Fibroblast of upper back skin (primary cell): ENCODE results near the gene SLITRK1.
A peak's percentile ranks its signal among the peaks of the same experiment; 100 is the strongest.

Source experiments
- DNase-seq: peaks from one replicate; pipeline ENCODE4 v3.0.0-alpha.2; 2013

SLITRK1 gene, protein sequence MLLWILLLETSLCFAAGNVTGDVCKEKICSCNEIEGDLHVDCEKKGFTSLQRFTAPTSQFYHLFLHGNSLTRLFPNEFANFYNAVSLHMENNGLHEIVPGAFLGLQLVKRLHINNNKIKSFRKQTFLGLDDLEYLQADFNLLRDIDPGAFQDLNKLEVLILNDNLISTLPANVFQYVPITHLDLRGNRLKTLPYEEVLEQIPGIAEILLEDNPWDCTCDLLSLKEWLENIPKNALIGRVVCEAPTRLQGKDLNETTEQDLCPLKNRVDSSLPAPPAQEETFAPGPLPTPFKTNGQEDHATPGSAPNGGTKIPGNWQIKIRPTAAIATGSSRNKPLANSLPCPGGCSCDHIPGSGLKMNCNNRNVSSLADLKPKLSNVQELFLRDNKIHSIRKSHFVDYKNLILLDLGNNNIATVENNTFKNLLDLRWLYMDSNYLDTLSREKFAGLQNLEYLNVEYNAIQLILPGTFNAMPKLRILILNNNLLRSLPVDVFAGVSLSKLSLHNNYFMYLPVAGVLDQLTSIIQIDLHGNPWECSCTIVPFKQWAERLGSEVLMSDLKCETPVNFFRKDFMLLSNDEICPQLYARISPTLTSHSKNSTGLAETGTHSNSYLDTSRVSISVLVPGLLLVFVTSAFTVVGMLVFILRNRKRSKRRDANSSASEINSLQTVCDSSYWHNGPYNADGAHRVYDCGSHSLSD

DNA sequence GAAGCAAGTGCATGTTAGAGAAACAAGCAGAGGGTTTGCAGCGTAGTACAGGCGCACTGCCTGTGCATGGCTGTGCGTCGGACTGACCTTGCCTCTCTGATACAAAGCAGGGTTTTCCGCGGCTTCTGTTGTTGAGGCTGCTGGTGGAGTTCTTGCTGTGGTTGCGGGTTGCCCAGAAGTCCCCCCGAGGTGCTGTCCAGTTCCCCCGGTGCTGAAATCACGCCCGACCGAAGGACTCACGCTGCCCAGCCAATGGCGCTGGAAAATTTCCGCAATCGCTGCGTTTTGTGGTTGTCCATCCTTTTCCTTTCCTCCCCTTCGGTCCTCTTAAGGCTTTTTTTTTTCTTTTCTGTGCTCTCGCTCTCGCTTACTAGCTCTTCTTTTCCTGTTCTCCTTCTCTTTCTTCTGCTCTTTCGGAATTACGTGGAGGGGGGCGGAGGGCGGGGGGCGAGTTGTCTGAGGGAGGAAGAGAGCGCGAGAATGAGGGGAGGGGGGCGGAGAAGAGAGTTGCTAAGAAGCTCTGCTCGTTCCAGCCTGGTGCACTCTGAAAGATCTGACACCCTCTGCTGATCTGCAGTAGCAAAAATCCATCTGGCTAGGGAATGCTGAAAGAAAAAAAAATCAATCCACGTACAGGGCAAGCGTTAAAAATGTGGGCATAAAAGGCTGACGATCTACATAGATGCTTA lies at the start of gene SLITRK1:
Gene SLITRK1, minus strand, starts transcription at position 558 of the 689 bp plus-strand sequence. CDS start 967 bp downstream, outside the sequence.
- DNase-seq = peak; percentile 75

DNA sequence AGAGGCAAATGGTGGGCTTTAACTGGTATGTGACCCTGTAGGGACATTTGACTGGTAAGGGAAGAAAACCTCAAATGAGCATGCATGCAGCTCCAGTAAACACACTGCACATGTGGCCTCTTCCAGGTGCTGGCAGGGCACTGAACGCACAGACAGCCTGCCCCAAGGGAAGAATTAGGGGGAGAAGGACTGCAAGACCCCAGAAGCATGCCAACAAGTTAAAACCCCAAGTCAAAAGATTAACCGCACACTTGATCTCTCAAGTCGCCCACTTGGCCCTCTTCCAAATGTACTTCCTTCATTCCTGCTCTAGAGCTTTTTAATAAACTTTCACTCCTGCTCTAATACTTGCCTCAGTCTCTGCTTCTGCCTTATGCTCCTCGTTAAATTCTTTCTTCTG lies 46.9 kb upstream of the SLITRK1 start:
- DNase-seq = no peak

DNA sequence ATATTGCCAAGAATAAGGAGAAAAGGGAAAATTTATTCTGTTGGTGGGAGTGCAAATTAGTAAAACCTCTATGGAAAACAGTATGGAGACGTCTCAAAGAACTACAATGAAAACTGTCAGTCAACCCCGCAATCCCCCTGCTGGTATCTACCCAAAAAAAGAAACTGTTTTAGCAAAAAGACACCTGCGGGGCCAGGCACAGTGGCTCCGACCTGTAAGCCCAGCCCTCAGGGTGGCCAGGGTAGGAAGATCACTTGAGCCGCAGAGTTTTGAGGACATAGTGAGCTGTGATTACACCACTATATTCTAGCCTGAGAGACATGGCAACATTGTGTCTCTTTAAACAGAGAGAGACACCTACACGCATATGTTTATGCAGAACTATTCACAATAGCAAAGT lies 37.5 kb upstream of the SLITRK1 start:
- DNase-seq = no peak

DNA sequence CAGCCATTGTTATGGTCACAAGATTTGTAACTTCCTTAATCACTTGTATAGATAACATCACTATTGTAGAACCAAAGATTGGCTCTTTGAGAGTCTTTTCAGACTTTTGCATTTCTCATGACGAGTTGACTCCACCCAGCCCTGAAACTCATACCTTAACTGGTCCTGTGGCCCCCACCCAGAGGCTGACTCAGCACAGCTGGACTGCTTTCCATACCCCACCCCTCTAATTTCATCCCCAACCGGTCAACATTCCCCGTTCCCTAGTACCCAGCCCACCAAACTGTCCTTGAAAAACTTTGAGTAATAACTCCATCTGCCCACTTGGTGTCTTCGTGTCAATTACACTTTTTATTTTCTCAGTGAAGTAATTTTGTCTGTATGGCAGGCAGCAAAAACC lies 32.1 kb upstream of the SLITRK1 start:
- no peak for DNase-seq

DNA sequence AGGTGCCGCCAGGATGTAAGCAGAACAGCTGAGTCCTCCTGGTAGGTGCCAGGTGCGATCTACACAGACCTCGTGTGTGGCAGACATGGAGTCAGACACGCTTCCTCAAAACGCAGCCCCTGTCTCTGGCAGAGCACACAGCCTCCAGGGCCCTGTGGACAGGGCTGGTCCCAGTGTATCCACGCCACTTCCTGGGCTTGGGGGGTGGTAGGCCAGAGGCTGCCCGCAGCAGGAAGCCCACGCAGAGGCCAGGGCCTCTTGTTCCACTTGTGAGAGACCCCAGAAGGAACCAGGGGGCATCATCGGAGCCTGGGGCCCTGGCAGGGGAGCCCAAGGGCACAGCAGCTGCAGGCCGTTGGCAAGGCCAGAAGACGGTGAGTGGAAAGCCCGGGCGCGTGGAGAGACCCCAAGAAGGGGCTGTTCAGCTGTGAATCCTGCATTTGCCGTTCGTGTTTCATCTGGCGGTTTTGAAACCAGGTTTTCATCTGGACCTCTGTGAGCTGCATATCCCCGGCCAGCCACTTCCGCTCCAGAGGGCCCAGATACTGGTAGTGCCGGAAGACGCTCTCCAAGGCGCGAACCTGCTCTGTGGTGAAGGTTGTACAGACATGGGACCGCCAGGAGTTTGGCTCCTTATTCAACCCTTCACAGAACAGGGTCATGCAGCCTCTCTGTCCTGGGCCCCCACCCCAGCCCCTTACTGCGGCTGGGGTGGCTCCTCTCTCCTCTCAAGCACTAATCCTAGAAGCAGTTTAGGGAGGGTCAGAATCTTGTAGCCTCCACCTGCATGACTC lies 25.1 kb upstream of the SLITRK1 start:
- DNase-seq = no peak

DNA sequence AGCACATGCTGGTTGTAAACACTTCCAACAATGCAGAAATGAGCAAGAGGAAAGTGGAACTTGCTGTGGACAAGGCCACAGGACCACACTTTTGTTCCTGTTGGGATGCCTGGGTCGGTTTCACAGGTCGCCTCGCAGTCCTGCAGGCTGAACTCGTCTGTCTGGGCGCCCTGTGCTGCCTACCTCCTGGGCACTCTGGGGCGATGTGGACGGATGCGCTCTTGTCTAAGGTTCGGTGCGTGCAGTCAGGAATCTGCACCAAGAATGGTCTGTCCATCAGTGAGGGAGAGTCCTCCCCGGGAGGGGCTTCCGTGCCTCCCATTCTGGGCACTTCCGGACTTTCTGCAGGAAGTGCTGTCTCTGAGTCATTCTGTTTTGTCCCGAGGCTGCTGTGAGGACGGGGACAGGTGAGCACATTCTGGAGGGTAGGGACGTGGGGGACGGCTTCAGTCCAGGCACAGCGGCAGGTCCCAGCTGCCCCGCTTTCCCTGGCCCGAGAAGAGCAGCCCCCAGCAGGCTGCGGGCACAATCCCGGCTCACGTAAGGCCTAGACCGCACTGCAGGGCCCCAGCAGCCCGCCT lies 24.1 kb upstream of the SLITRK1 start:
- DNase-seq = no peak

- DNase-seq = no peak
These were observed 23.4 kb upstream of the SLITRK1 start for GRCh38 chr13:83905641-83906040.

GRCh38 chr13:83895994-83896580 lies 13.8 kb upstream of the SLITRK1 start:
- DNase-seq = peak; percentile 51

- no peak for DNase-seq
These were observed 8.1 kb upstream of the SLITRK1 start for GRCh38 chr13:83890358-83890757.

GRCh38 chr13:83884141-83884540 lies 1.9 kb upstream of the SLITRK1 start:
- peak; percentile 33 for DNase-seq

DNA sequence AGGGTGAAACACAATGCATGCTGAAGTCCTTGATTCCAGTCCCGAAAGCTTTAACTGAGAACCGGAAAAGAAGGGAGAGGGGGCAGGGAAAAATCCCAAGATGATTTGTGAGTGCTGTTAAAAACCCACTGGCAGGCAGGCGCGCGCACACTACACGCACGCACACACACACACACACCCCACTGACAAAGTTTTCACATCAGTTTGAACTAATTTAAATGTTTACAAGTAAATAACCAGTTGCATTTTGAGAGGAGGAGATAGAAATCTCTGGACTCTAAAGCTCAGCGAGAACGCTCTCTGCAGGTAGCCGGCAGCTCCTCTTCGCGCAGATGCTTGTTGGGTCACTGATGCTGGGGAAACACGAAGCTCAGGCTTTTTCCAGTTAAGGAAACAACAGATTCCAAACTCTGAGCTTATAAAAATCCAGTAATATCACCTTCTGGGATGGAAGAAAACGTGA lies 818 bp upstream of the SLITRK1 start:
- no peak for DNase-seq

GRCh38 chr13:83882606-83882959 lies 309 bp upstream of the SLITRK1 start:
- DNase-seq = no peak

DNA sequence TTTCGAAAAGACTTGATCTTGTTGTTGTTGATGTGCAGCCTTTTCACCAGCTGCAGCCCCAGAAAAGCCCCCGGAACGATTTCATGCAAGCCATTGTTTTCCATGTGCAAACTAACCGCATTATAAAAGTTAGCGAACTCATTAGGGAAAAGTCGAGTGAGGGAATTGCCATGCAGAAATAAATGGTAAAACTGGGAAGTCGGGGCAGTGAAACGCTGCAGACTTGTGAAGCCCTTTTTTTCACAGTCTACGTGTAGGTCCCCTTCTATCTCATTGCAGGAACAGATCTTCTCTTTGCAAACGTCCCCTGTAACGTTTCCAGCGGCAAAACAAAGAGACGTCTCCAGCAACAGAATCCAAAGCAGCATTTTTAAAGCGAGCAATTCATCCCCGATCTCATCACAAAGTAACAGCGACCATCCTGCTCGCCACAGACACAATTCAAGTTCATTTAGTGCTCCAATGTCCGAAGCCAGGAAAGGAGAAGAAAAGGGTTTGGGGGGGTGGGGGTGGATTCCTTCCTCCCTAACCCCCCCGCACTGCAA lies 1.1 kb downstream of the SLITRK1 start:
- no peak for DNase-seq

- no peak for DNase-seq
These were observed 1.8 kb downstream of the SLITRK1 start for GRCh38 chr13:83880275-83881139.

DNA sequence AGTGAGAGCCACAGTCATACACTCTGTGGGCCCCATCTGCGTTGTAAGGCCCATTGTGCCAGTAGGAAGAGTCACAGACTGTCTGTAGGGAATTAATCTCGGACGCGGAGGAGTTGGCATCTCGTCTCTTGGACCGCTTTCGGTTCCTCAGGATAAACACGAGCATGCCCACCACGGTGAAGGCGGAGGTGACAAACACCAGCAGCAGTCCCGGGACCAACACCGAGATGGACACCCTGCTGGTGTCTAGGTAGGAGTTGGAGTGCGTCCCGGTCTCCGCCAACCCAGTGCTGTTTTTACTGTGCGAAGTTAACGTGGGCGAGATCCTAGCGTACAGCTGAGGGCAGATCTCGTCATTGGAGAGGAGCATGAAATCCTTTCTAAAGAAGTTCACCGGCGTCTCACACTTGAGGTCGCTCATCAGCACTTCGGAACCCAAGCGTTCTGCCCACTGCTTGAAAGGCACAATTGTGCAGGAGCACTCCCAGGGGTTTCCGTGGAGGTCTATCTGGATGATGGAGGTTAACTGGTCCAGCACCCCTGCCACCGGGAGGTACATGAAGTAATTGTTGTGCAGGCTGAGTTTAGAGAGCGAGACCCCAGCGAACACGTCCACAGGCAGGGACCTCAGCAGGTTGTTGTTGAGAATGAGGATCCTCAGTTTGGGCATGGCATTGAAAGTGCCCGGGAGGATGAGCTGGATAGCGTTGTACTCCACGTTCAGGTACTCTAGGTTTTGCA lies 2.7 kb downstream of the SLITRK1 start:
- no peak for DNase-seq

- DNase-seq = no peak
These were observed 3.4 kb downstream of the SLITRK1 start for GRCh38 chr13:83878691-83879430.

DNA sequence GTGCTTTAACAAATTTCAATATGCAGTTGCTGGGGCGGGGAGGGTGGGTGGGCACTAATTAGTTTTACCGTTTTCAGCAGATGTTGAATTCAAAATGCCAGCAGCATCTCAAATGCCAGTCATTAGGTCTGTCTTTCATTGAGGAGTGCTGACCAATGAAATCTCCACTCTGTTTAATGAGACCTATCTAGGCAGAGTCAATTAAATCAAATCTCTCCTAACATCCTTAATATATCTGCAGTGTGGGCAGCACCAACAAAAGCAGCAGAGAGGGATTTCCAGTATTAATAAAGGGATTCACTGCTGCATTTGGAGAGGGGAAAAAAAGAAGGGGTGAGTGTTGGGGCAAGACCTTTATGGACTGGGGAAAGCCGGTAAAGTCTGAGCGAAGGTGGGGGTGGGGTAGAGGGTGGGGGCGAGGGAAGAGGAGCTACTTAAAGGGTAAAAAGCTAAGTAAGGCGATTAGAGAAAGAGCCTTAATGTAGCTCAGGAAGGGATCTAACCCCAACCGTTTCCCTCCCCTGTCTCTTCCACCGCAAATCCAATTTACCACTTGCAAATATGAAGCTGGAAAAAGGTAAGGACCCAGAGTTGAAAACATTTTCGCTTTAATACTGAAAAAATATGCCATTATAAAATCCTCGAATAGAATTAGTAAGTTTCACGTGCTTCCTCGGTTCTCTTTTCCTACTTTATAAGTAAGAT lies 4.5 kb downstream of the SLITRK1 start:
- no peak for DNase-seq

DNA sequence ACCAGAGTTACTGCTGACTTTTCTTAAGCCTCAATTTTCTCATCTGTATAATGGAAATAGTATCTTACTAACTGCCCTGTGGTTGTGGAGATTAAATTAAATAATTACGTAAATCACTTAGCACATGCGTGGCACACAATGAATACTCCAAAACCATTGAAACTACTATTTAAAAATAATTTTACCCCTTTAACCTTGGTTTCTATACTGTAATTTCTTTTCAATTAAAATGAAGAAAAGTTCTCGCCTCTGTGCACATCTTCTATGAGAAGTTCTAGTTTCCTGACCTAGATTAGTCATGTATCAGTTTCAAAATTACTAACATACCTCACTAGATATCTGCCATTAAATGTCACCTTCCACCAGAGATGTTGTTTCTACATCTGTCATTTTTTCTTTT lies 5.7 kb downstream of the SLITRK1 start:
- no peak for DNase-seq

DNA sequence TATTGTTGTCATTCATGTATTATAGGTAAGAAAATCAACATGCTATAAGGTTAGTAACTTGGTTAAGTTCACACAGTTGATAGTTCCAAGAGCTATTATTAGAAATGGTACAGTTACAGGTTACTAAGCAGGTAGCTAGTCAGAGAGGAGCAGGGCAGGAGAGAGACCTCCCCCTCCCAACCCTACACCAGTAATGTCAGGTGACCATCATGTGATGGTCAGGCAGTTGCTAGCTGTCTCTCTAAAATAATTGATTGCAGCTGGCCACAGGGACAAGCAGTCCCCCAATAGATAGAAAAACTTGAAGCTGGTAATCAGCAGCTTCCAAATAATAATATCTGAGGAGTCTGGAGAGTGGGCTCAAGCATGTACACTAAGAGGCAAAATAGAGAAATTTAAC lies 14.6 kb downstream of the SLITRK1 start:
- DNase-seq = no peak
